SJCRH30 (cell line): Measurements from ENCODE around the gene WBP11. TPM values are rescaled to one million over a fixed set of nuclear protein-coding genes. Genes with fewer than 3 reads are reported as not detected.

Experiments
- DNase-seq, 2 experiments: peaks; one replicate each; pipeline ENCODE4 v3.0.0-alpha.2; 2015 to 2020
- H3K27ac ChIP-seq: fragments of 250-450 bp; sonication (Bioruptor Pico); 2 replicates; pipeline ENCODE4 v1.5.1; 2020; ENCODE audit warnings: mild to moderate bottlenecking, moderate library complexity
- H3K27me3 ChIP-seq: fragments of 250-450 bp; sonication (Bioruptor Pico); 2 replicates; pipeline ENCODE4 v1.5.1; 2020; ENCODE audit warnings: mild to moderate bottlenecking, moderate library complexity
- H3K36me3 ChIP-seq: fragments of 250-450 bp; sonication (Bioruptor Pico); 2 replicates; pipeline ENCODE4 v1.5.1; 2020; ENCODE audit warnings: mild to moderate bottlenecking, moderate library complexity
- H3K4me1 ChIP-seq: fragments of 250-450 bp; sonication (Bioruptor Pico); 2 replicates; pipeline ENCODE4 v1.5.1; 2020; ENCODE audit warnings: mild to moderate bottlenecking, moderate library complexity
- H3K4me3 ChIP-seq: fragments of 250-450 bp; sonication (Bioruptor Pico); 2 replicates; pipeline ENCODE4 v1.5.1; 2020; ENCODE audit warnings: mild to moderate bottlenecking, moderate library complexity
- H3K9me3 ChIP-seq: fragments of 250-450 bp; sonication (Bioruptor Pico); replicated peaks from 2 replicates; pipeline ENCODE4 v1.5.1; 2020; ENCODE audit warnings: mild to moderate bottlenecking, moderate library complexity
- total RNA-seq: library from RNA; depleted of rRNA; stranded (reverse); fragments of >200 nt; shearing (Covaris generic); gene quantifications from 2 replicates; pipeline ENCODE4 v1.2.3, GENCODE V29; 2014

WBP11 gene
- total RNA-seq, 1 experiment from 2014 or later: 65.1 TPM

GRCh38 chr12:14836336-14837210 lies 33.3 kb upstream of the WBP11 start:
- H3K4me3 ChIP-seq: no peak overlapping the region
- no peaks in the 10 kb centered on the region for H3K36me3 ChIP-seq
- H3K27me3 ChIP-seq: no peaks in the 10 kb centered on the region
- no peaks in the 10 kb centered on the region for H3K9me3 ChIP-seq
- DNase-seq: no peak
- H3K4me1 ChIP-seq: no peaks in the 10 kb centered on the region
- no peak overlapping the region for H3K27ac ChIP-seq

- no peaks in the 10 kb centered on the region for H3K9me3 ChIP-seq
- H3K27ac ChIP-seq: no peak overlapping the region
- no peaks in the 10 kb centered on the region for H3K4me1 ChIP-seq
- no peak overlapping the region for H3K4me3 ChIP-seq
- H3K27me3 ChIP-seq: no peaks in the 10 kb centered on the region
- no peaks in the 10 kb centered on the region for H3K36me3 ChIP-seq
- no peak for DNase-seq
Measured at GRCh38 chr12:14834509-14834908, 31.2 kb upstream of the WBP11 start.

GRCh38 chr12:14833952-14834351 lies 30.7 kb upstream of the WBP11 start:
- Histone ChIP-seq H3K4me1 (no peaks in the 10 kb centered on the region), H3K9me3 (no peaks in the 10 kb centered on the region), H3K27ac (no peak overlapping the region), H3K4me3 (no peak overlapping the region), H3K36me3 (no peaks in the 10 kb centered on the region), H3K27me3 (no peaks in the 10 kb centered on the region)
- no peak for DNase-seq

- Histone ChIP-seq H3K4me1 (no peaks in the 10 kb centered on the region), H3K4me3 (no peak overlapping the region), H3K36me3 (no peaks in the 10 kb centered on the region), H3K27me3 (no peaks in the 10 kb centered on the region), H3K9me3 (no peaks in the 10 kb centered on the region), H3K27ac (no peak overlapping the region)
- DNase-seq: no peak
Measured at GRCh38 chr12:14833336-14833735, 30.1 kb upstream of the WBP11 start.

- no peak overlapping the region for H3K4me3 ChIP-seq
- H3K27me3 ChIP-seq: no peaks in the 10 kb centered on the region
- peak in 1 of 2 experiments; percentile 20 for DNase-seq
Measured at GRCh38 chr12:14828892-14829291, 25.6 kb upstream of the WBP11 start.

GRCh38 chr12:14827043-14827442 lies 23.8 kb upstream of the WBP11 start:
- H3K36me3 ChIP-seq: no peaks in the 10 kb centered on the region
- DNase-seq: no peak
- H3K9me3 ChIP-seq: no peaks in the 10 kb centered on the region

More at GRCh38 chr12:14828892-14829291, 25.6 kb upstream of the WBP11 start:
- Histone ChIP-seq H3K4me1 (no peaks in the 10 kb centered on the region), H3K9me3 (no peaks in the 10 kb centered on the region), H3K27ac (no peak overlapping the region), H3K36me3 (no peaks in the 10 kb centered on the region)

GRCh38 chr12:14826491-14826890 lies 23.2 kb upstream of the WBP11 start:
- Histone ChIP-seq H3K27me3 (no peaks in the 10 kb centered on the region), H3K36me3 (no peaks in the 10 kb centered on the region), H3K4me1 (no peaks in the 10 kb centered on the region), H3K9me3 (no peaks in the 10 kb centered on the region), H3K4me3 (no peak overlapping the region), H3K27ac (no peak overlapping the region)
- DNase-seq: no peak

More at GRCh38 chr12:14827043-14827442, 23.8 kb upstream of the WBP11 start:
- Histone ChIP-seq H3K27me3 (no peaks in the 10 kb centered on the region), H3K4me3 (no peak overlapping the region), H3K4me1 (no peaks in the 10 kb centered on the region), H3K27ac (no peak overlapping the region)

- Histone ChIP-seq H3K36me3 (no peaks in the 10 kb centered on the region), H3K4me1 (no peaks in the 10 kb centered on the region), H3K4me3 (no peak overlapping the region), H3K9me3 (no peaks in the 10 kb centered on the region), H3K27me3 (no peaks in the 10 kb centered on the region), H3K27ac (no peak overlapping the region)
- no peak for DNase-seq
Measured at GRCh38 chr12:14825256-14825655, 22.0 kb upstream of the WBP11 start.

- Histone ChIP-seq H3K36me3 (no peaks in the 10 kb centered on the region), H3K9me3 (no peaks in the 10 kb centered on the region), H3K4me1 (no peaks in the 10 kb centered on the region), H3K27me3 (no peaks in the 10 kb centered on the region), H3K4me3 (no peak overlapping the region), H3K27ac (no peak overlapping the region)
- no peak for DNase-seq
Measured at GRCh38 chr12:14824012-14824634, 20.8 kb upstream of the WBP11 start.

- no peak for DNase-seq
- Histone ChIP-seq H3K9me3 (no peaks in the 10 kb centered on the region), H3K27me3 (no peaks in the 10 kb centered on the region), H3K36me3 (no peaks in the 10 kb centered on the region), H3K4me3 (no peak within 1 kb of the TSS), H3K4me1 (no peaks in the 10 kb centered on the region), H3K27ac (no peak within 1 kb of the TSS)
Measured at GRCh38 chr12:14814014-14814413, 10.7 kb upstream of the WBP11 start, which contains the start of gene SMCO3. TSS of gene SMCO3 (minus strand) at chr12:14814182. CDS start at chr12:14806680, 7,502 bp downstream.

GRCh38 chr12:14811486-14811885 lies 8.2 kb upstream of the WBP11 start:
- Histone ChIP-seq H3K4me1 (no peaks in the 10 kb centered on the region), H3K36me3 (no peaks in the 10 kb centered on the region), H3K9me3 (no peaks in the 10 kb centered on the region), H3K4me3 (no peak overlapping the region), H3K27ac (no peak overlapping the region), H3K27me3 (no peaks in the 10 kb centered on the region)
- no peak for DNase-seq

- H3K4me1 ChIP-seq: no peaks in the 10 kb centered on the region
- no peak overlapping the region for H3K27ac ChIP-seq
- H3K4me3 ChIP-seq: no peak overlapping the region
- no peaks in the 10 kb centered on the region for H3K9me3 ChIP-seq
- no peaks in the 10 kb centered on the region for H3K27me3 ChIP-seq
- DNase-seq: peak; percentile 16 to 40
- H3K36me3 ChIP-seq: no peaks in the 10 kb centered on the region
Measured at GRCh38 chr12:14810953-14811483, 7.7 kb upstream of the WBP11 start.

GRCh38 chr12:14810167-14810952 lies 7.1 kb upstream of the WBP11 start:
- Histone ChIP-seq H3K36me3 (no peaks in the 10 kb centered on the region), H3K27me3 (no peaks in the 10 kb centered on the region), H3K27ac (no peak overlapping the region), H3K4me1 (peaks cover under 1% of the 10 kb centered on the region; the same call in 1 of the 2 replicates), H3K4me3 (no peak overlapping the region), H3K9me3 (no peaks in the 10 kb centered on the region)
- DNase-seq: no peak

GRCh38 chr12:14803830-14804160 lies 517 bp upstream of the WBP11 start:
- no peaks in the 10 kb centered on the region for H3K27me3 ChIP-seq
- peak overlapping the region; percentile 95 for H3K4me3 ChIP-seq
- no peak for DNase-seq
- H3K36me3 ChIP-seq: peaks cover 22% of the 10 kb centered on the region
- H3K4me1 ChIP-seq: peaks cover 13% of the 10 kb centered on the region
- H3K9me3 ChIP-seq: no peaks in the 10 kb centered on the region
- peak overlapping the region; percentile 90; the same call in 1 of the 2 replicates for H3K27ac ChIP-seq

- no peak for DNase-seq
- H3K27me3 ChIP-seq: no peaks in the 10 kb centered on the region
- no peaks in the 10 kb centered on the region for H3K9me3 ChIP-seq
- H3K4me1 ChIP-seq: peaks cover 13% of the 10 kb centered on the region
- H3K4me3 ChIP-seq: peak overlapping the region; percentile 95
- H3K36me3 ChIP-seq: peaks cover 30% of the 10 kb centered on the region
- peak overlapping the region; percentile 90 for H3K27ac ChIP-seq
Measured at GRCh38 chr12:14802721-14803010, 612 bp downstream of the WBP11 start.
